ENCODE measurements around the gene NTNG1.

DNA sequence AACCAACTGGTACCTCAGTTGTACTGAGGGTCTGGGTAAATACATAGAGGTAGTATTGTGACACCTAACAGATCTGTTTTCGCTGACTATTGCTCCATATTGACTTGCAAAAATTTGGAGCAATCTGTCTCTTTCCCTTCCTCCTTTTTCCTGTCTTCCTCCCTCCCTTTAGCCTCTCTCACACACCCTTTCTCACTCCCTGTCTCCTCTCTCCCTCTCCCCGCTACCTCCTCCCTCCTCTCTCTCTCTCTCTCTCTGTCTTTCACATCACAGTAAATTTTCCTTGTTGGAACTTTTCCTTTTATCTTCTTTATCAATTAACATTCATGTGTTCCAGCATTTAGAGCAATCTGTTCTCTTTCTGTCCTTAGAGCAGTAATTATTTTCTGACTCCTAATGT, 278.2 kb downstream of the NTNG1 start:
- TF ChIP-seq, protein P1, sequence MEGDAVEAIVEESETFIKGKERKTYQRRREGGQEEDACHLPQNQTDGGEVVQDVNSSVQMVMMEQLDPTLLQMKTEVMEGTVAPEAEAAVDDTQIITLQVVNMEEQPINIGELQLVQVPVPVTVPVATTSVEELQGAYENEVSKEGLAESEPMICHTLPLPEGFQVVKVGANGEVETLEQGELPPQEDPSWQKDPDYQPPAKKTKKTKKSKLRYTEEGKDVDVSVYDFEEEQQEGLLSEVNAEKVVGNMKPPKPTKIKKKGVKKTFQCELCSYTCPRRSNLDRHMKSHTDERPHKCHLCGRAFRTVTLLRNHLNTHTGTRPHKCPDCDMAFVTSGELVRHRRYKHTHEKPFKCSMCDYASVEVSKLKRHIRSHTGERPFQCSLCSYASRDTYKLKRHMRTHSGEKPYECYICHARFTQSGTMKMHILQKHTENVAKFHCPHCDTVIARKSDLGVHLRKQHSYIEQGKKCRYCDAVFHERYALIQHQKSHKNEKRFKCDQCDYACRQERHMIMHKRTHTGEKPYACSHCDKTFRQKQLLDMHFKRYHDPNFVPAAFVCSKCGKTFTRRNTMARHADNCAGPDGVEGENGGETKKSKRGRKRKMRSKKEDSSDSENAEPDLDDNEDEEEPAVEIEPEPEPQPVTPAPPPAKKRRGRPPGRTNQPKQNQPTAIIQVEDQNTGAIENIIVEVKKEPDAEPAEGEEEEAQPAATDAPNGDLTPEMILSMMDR (IDR thresholded peaks at IDR 0.05), result no peak
- no peak for TF ChIP-seq POLR2A (IDR thresholded peaks at IDR 0.05)
